Stimulated activated CD4-positive, alpha-beta T cell treated with anti-CD3 and anti-CD28 coated beads, Interleukin-12 subunit alpha, Interleukin-12 subunit beta, amount 100 ng/mL, for 24 hours (primary cell): Measurements from ENCODE around the gene HS1BP3.

Experiments used
- DNase-seq, 2 experiments: peaks; one replicate each; pipeline ENCODE4 v3.0.0-alpha.2; 2020; ENCODE audit warnings: low read depth in 2 of 2

The HS1BP3 gene

DNA sequence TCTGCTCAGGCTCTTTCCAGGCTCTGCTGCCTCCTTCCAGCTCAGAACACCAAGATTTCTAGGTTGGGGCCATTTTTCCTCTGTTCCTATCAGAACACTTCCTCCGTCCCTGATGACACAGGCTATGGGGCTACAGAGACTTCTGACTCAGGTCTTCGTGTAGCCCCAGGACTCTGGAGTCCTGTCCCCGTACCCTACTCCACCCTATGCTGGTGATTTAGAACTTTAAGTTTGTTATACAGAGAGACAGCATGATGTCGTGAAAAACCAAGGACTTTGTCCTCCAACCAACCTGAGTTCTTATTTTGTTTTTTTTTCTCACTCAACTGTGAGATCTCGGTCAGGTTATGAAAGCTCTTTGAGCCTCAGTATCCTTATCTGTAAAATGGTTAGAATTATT is 78.7 kb downstream of the HS1BP3 start:
- no peak for DNase-seq

GRCh38 chr2:20571644-20572215 is 79.2 kb downstream of the HS1BP3 start:
- no peak for DNase-seq

GRCh38 chr2:20571231-20571630 is 79.7 kb downstream of the HS1BP3 start:
- no peak for DNase-seq

DNA sequence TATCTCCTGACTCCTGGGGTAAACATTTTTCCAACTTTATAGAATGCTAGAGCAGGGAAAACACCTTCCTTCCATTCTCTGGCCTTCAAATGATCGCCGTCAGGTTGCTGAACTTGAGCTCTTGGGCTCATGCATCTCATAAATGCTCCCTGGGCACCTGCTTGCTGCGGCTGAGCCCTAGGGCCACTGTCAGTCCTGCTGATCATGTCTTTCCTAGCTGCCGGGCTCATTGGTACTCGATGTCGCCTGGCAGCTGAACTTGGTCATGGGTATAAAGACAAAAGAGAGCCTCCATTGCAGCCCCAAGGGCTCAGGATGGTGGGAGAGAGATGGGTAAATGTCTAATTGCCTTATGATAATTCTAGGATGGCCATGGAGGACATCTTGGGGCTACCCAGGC is 80.6 kb downstream of the HS1BP3 start:
- DNase-seq, result no peak

DNA sequence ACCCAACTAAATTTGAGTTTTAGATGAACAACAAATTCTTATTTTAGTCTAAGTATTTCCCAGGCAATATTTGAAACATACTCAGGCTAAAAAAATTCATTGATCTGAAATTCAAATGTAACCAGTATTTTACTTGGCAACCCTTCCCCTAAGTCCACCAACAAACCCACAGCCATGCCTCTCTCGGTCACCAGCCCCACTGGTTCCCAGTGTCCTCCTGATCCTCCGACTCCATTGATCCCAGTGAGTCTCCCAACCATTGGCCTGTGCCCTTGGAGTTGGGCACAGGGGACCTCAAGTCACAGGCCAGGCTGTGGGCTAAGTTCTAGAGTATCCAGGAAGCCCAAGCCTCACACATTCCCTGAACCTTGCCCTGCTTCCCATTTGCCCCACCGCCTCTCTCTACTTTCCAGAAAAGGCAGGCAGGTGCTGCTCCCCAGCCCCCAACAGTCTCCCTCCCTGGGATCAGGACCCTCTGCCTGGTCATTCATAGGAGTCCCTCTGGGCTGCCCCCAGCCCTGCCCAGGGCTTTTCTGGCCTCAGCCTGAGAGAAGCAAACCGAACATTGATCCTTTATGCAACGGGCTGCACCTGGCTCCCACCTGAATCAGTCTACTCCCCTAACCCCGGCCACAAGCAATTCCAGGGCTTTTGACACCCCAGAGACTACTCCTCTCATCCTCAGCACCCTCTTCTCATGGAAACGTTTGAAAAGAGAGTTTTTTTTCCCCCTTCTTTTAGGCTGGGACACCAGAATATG is 81.3 kb downstream of the HS1BP3 start:
- DNase-seq, result no peak

DNA sequence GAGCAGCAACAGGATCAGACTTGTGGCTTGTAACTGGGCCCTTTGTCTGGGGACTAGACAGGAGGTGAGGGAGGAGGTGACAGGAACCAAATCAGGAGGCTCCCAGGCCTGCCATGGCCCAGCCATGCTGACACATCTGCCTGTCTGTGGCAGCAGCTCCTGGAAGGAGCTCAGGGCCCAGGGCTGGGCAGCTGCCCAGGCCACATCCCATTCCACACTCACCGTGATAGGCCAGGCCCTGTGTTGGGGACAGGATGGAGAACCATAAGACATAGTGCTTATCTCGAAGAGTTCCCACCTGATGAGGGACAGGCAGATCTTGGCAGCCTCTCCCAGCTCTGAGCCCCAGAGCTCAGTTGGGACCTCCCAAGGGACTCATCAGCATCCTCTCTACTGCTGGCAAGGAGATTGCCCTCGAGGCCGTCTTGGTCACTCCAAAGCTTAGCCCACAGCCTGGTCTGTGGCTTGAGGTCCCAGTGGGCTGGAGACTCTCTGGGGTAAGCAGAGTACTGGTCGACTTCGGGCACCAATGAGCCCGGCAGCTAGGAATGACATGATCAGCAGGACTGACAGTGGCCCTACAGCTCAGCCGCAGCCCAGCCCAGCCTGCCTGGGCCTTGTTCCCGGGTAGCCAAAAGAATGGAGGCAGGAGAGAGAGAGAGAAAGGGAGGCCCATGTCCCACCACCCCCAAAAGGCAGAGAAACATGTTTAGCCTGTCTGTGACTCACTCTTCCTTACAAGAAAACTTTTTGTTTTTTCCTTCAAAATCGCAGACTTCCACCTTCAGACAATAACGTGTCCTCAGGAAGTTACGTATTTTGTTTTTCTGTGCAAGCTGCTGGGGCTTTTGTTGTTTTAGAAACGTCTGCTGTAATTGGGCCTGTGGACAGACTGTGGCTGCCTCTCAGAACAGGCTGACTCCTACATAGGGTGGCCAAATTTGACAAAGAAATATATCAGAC is 82.1 kb downstream of the HS1BP3 start:
- no peak for DNase-seq

DNA sequence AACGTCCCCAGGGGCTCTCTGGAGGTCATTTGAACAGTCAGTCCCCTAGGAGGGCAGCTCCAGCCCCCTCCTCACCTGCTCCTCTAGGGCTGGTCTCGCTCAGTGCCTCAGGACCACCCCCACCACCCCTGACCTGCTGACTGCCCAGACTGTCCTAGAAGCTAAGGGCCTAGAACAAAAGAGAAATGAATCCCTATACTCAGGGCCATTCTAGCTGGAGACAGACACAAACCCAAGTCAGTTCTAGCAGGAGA is 83.0 kb downstream of the HS1BP3 start:
- no peak for DNase-seq
